ENCODE data around the gene SERTM2.
"Not testable (repeated sequence)": the region's sequence is repeated elsewhere in the genome, so short reads cannot be mapped to it uniquely, and the experiment has no call there.

Gene SERTM2

GRCh38 chrX:111511477-111511876, at the start of gene SERTM2:
TSS of gene SERTM2 (plus strand) at chrX:111511645. CDS start at chrX:111518858, 7,213 bp downstream.
- DNase-seq (ENCODE audit: low spot score) = no peak

GRCh38 chrX:111465669-111466068, 45.8 kb upstream of the SERTM2 start:
- DNase-seq (ENCODE audit: low spot score) = no peak

GRCh38 chrX:111467896-111468295, 43.5 kb upstream of the SERTM2 start:
- DNase-seq (ENCODE audit: low spot score) = no peak

- DNase-seq (ENCODE audit: low spot score) = no peak
These were observed 40.6 kb upstream of the SERTM2 start for GRCh38 chrX:111470681-111471403.

GRCh38 chrX:111481896-111482295, 29.5 kb upstream of the SERTM2 start:
- no peak for DNase-seq (ENCODE audit: low spot score)

- no peak for DNase-seq (ENCODE audit: low spot score)
These were observed 28.3 kb upstream of the SERTM2 start for GRCh38 chrX:111483135-111483534.

- DNase-seq (ENCODE audit: low spot score) = no peak
These were observed 27.6 kb upstream of the SERTM2 start for GRCh38 chrX:111483881-111484280.

- no peak for DNase-seq (ENCODE audit: low spot score)
These were observed 20.8 kb upstream of the SERTM2 start for GRCh38 chrX:111490688-111491087.

GRCh38 chrX:111492085-111492484, 19.4 kb upstream of the SERTM2 start:
- no peak for DNase-seq (ENCODE audit: low spot score)

- DNase-seq (ENCODE audit: low spot score) = no peak
These were observed 12.8 kb upstream of the SERTM2 start for GRCh38 chrX:111498538-111499103.

- no peak for DNase-seq (ENCODE audit: low spot score)
These were observed 7.9 kb upstream of the SERTM2 start for GRCh38 chrX:111503485-111503993.

- DNase-seq (ENCODE audit: low spot score) = no peak
These were observed 6.5 kb upstream of the SERTM2 start for GRCh38 chrX:111504941-111505340.

- DNase-seq (ENCODE audit: low spot score) = no peak
These were observed 5.7 kb upstream of the SERTM2 start for GRCh38 chrX:111505783-111506182.

- no peak for DNase-seq (ENCODE audit: low spot score)
These were observed 4.6 kb upstream of the SERTM2 start for GRCh38 chrX:111506826-111507225.

- no peak for DNase-seq (ENCODE audit: low spot score)
These were observed 3.5 kb upstream of the SERTM2 start for GRCh38 chrX:111507933-111508332.

- DNase-seq (ENCODE audit: low spot score) = no peak
These were observed 3.9 kb downstream of the SERTM2 start for GRCh38 chrX:111515298-111515697.

- DNase-seq (ENCODE audit: low spot score) = no peak
These were observed 7.2 kb downstream of the SERTM2 start for GRCh38 chrX:111518667-111519066.

GRCh38 chrX:111519215-111519614, 7.8 kb downstream of the SERTM2 start:
- DNase-seq (ENCODE audit: low spot score) = no peak

GRCh38 chrX:111520506-111520905, 9.1 kb downstream of the SERTM2 start:
- DNase-seq (ENCODE audit: low spot score) = no peak

- no peak for DNase-seq (ENCODE audit: low spot score)
These were observed 9.7 kb downstream of the SERTM2 start for GRCh38 chrX:111521169-111521568.

GRCh38 chrX:111543212-111543741, 31.8 kb downstream of the SERTM2 start:
- no peak for DNase-seq (ENCODE audit: low spot score)

GRCh38 chrX:111549235-111549634, 37.8 kb downstream of the SERTM2 start:
- not testable (repeated sequence) for DNase-seq (ENCODE audit: low spot score)

GRCh38 chrX:111555406-111555958, 44.0 kb downstream of the SERTM2 start:
- DNase-seq (ENCODE audit: low spot score) = no peak

All from cerebellar cortex (tissue), 1 donor.